Measurements from ENCODE around the gene GPR84. TPM values are rescaled to one million over a fixed set of nuclear protein-coding genes. Genes with fewer than 3 reads are reported as not detected.

Gene GPR84
- polyA plus RNA-seq, 1 experiment, result not detected

DNA sequence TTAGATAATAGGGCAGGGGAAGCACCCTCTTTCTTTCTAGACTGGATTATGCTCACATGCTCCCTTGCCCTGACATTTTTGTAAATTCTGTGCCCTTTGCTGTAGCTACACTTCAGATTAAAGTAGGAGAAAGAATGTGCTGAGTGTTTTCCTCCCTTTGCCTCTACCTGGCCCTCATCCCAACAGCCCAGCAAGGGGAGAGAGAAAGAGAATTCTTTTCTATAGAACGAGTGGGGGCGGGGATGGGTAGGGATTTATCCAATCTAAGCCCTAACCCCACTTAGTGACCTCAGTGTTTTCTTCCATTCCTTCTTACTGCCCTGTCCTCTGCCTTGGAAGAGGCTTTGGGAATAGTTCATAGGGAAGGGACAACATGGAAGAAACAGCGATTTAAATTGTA is 13.5 kb downstream of the GPR84 start:
- CTCF ChIA-PET, result interaction anchor here (1.0 to 1.4 kb wide), 3 partner anchors 14 to 136 kb away, joined by 4 to 7 read pairs (median 6); no protein-coding TSS in a partner anchor

DNA sequence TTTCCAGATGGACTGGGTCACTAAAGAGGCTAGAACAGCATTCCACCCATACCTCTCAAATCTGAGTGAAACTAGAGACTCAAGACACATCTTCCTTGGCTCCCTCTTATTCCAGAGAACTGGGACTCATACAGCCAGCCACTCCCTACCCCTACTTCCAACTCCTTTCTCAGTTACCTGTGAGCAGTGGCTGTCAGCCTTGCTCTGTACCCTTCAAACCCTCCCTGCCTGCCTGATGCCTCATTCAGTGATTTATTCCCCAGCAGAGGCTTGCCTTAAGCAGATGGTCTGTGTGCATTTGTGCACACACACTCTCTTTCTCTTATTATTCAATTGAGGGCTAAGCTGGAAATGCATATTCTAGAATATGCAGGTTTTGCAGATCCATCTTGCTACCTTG is 14.6 kb downstream of the GPR84 start:
- DNase-seq (ENCODE audit: low read depth, low spot score), result no peak
- Histone ChIP-seq H3K9me3 (ENCODE audit: control insufficient read depth, insufficient read depth, low read length) (no peaks in the 10 kb centered on the region), H3K27ac (ENCODE audit: low read depth, low read length) (peak overlapping the region; percentile 3), H3K4me3 (ENCODE audit: low read depth, low read length) (no peak overlapping the region), H3K27me3 (ENCODE audit: control insufficient read depth, insufficient read depth, low read length) (no peaks in the 10 kb centered on the region)
- POLR2A ChIA-PET, result no interaction called here
- TF ChIP-seq, protein P1, sequence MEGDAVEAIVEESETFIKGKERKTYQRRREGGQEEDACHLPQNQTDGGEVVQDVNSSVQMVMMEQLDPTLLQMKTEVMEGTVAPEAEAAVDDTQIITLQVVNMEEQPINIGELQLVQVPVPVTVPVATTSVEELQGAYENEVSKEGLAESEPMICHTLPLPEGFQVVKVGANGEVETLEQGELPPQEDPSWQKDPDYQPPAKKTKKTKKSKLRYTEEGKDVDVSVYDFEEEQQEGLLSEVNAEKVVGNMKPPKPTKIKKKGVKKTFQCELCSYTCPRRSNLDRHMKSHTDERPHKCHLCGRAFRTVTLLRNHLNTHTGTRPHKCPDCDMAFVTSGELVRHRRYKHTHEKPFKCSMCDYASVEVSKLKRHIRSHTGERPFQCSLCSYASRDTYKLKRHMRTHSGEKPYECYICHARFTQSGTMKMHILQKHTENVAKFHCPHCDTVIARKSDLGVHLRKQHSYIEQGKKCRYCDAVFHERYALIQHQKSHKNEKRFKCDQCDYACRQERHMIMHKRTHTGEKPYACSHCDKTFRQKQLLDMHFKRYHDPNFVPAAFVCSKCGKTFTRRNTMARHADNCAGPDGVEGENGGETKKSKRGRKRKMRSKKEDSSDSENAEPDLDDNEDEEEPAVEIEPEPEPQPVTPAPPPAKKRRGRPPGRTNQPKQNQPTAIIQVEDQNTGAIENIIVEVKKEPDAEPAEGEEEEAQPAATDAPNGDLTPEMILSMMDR (IDR thresholded peaks at IDR 0.05; ENCODE audit: low read depth, low read length), result no peak
- CTCF ChIA-PET, result interaction anchor here (0.9 to 1.5 kb wide), 3 partner anchors 12 to 25 kb away, joined by 3 to 5 read pairs (median 3); partner anchors contain the start of gene COPZ1

More for the DNA sequence above, 13.5 kb downstream of the GPR84 start:
- no peaks in the 10 kb centered on the region for H3K9me3 ChIP-seq (ENCODE audit: control insufficient read depth, insufficient read depth, low read length)
- POLR2A ChIA-PET, result no interaction called here
- TF ChIP-seq, protein P1 (IDR thresholded peaks at IDR 0.05; ENCODE audit: low read depth, low read length), result no peak
- DNase-seq (ENCODE audit: low read depth, low spot score), result no peak
- H3K4me3 ChIP-seq (ENCODE audit: low read depth, low read length), result no peak overlapping the region
- no peak overlapping the region for H3K27ac ChIP-seq (ENCODE audit: low read depth, low read length)
- H3K27me3 ChIP-seq (ENCODE audit: control insufficient read depth, insufficient read depth, low read length), result no peaks in the 10 kb centered on the region

DNA sequence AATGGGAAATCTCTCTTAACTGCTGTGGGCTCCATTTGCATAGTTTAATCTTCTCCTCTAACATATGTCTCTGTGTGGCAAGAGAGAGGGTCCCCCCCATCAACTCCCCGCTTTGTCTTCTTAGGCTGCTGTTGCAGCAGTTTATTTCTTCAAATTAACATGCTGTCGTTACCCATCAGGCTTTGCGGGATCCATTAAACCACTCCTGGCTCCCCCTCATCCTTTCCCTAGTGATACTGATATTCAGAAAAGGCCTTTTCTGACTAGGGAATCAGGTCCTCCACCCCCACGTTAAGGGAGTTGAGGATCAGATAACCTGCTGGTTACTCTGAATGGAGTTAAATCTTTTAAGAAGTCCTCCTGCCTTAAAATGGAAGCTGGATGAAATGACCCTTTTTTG is 15.2 kb downstream of the GPR84 start:
- no peaks in the 10 kb centered on the region for H3K9me3 ChIP-seq (ENCODE audit: control insufficient read depth, insufficient read depth, low read length)
- ChIA-PET POLR2A (no interaction called here), CTCF (interaction anchor here (0.9 to 1.5 kb wide), 3 partner anchors 11 to 24 kb away, joined by 3 to 5 read pairs (median 3); partner anchors contain the start of gene COPZ1)
- H3K27me3 ChIP-seq (ENCODE audit: control insufficient read depth, insufficient read depth, low read length), result no peaks in the 10 kb centered on the region
- no peak overlapping the region for H3K27ac ChIP-seq (ENCODE audit: low read depth, low read length)
- TF ChIP-seq, protein P1 (IDR thresholded peaks at IDR 0.05; ENCODE audit: low read depth, low read length), result no peak
- no peak overlapping the region for H3K4me3 ChIP-seq (ENCODE audit: low read depth, low read length)
- no peak for DNase-seq (ENCODE audit: low read depth, low spot score)

DNA sequence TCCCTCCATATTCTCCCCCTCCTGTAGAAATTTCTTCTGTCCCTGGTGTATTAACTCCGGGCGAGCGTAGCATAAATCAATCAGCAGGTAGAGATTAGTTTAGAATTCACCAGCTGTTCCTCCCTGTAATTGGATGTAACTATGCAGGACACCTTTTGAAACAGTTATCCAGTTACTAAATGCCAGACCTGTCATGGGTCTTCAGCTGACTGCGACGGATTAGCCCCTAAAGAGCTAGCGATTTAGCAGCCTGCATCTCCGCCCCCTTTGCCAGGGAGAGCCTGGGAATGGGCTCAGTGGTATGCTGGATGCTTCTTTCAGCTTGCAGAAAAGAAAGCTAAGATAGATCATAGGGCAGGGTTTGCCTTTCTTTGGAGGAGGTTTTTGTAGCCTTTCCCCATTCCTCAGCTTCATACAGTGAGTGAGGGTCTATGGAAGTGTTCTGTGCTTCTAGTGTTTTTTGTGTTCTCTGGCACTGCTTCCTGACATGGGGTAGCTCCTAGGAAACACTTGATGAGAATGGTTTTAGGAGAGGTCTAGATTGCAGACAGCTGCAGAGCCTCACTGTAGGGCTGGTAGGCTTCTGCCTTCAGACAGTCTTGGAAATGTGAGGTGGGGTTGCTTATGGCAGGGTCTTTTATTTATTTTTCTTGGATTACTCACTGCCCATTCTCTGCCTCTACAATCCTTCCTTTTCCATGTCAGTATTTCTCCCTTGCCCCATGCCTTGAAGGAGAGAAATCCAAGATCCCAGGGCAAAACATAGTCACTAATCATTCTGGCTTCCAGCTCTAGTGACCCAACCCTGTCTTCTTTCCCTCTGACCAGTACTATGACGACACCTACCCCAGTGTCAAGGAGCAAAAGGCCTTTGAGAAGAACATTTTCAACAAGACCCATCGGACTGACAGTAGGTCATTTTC is 22.6 kb downstream of the GPR84 start:
- CTCF ChIA-PET, result interaction anchor here (0.6 to 4.8 kb wide), 11 partner anchors 17 to 133 kb away, joined by 3 to 56 read pairs (median 6); partner anchors contain the start of gene COPZ1
- Histone ChIP-seq H3K27ac (ENCODE audit: low read depth, low read length) (peak overlapping the region; percentile 52), H3K27me3 (ENCODE audit: control insufficient read depth, insufficient read depth, low read length) (no peaks in the 10 kb centered on the region), H3K9me3 (ENCODE audit: control insufficient read depth, insufficient read depth, low read length) (no peaks in the 10 kb centered on the region), H3K4me3 (ENCODE audit: low read depth, low read length) (no peak overlapping the region)
- POLR2A ChIA-PET, result interaction anchor here (0.7 to 1.3 kb wide), 5 partner anchors 17 to 90 kb away, joined by 3 to 6 read pairs (median 4); partner anchors contain the start of genes CBX5, COPZ1, HNRNPA1 and NFE2
- DNase-seq (ENCODE audit: low read depth, low spot score), result no peak
- TF ChIP-seq, protein P1 (IDR thresholded peaks at IDR 0.05; ENCODE audit: low read depth, low read length), result no peak

All from AG04450 (cell line).